SKM-1 treated with dmso at 0.1 percent for 144 hours (cell line): ENCODE measurements around the gene KCNK1.

ENCODE experiments used
- DNase-seq: peaks from one replicate; lab custom pipeline; 2025; ENCODE audit not compliant: unreplicated experiment; lab: John Stamatoyannopoulos, UW

The KCNK1 gene

GRCh38 chr1:233613252-233614172 is at the start of gene KCNK1:
Gene KCNK1, plus strand, starts transcription at chr1:233614106. Its CDS starts 66 bp downstream, at chr1:233614172.
- peak; percentile 15 for DNase-seq

DNA sequence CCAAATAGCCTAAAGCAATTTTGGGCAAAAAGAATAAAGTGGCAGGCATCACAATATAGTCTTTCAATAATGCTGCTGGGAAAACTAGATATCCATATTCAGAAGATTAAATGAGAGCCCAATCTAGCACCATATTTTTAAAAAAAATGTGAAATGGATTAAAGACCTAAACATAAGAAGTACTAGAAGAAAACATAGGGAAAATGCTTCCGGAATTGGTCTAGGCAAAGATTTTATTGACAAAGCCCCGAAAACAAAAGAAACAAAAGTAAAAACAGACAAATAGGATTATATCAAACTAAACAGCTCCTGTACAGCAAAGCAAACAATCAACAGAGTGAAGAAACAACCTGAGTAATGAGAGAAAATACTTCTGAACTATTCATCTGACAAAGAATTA is 48.6 kb upstream of the KCNK1 start:
- no peak for DNase-seq

GRCh38 chr1:233566886-233567285 is 47.0 kb upstream of the KCNK1 start:
- DNase-seq, result no peak

- DNase-seq, result no peak
Observed at GRCh38 chr1:233569636-233570035, 44.3 kb upstream of the KCNK1 start.

- no peak for DNase-seq
Observed at GRCh38 chr1:233570216-233570615, 43.7 kb upstream of the KCNK1 start.

GRCh38 chr1:233570706-233571105 is 43.2 kb upstream of the KCNK1 start:
- DNase-seq, result no peak

- DNase-seq, result no peak
Observed at GRCh38 chr1:233572896-233573295, 41.0 kb upstream of the KCNK1 start.

GRCh38 chr1:233575450-233575849 is 38.5 kb upstream of the KCNK1 start:
- no peak for DNase-seq

- DNase-seq, result no peak
Observed at GRCh38 chr1:233582439-233582838, 31.5 kb upstream of the KCNK1 start.

DNA sequence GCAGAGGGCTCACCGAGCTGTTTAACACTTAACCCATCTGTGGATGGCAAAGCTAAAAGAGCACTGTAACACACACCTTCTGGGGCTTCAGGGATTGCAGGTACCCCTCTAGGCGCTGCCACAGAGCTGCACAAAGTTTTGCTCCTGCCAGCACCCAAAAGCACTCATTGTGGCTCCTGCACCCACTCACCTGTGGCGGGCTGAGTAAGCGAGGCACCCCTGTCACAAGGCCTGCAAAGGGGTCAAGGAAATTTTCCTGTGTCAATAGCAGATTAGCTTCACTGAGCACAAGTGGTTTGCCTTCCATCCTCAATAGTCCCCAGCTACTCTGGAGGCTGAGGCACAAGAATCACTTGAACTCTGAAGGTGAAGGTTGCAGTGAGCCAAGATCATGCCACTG is 29.5 kb upstream of the KCNK1 start:
- no peak for DNase-seq

- no peak for DNase-seq
Observed at GRCh38 chr1:233584931-233585330, 29.0 kb upstream of the KCNK1 start.

GRCh38 chr1:233586301-233586700 is 27.6 kb upstream of the KCNK1 start:
- no peak for DNase-seq

GRCh38 chr1:233587196-233587595 is 26.7 kb upstream of the KCNK1 start:
- DNase-seq, result no peak

- DNase-seq, result no peak
Observed at GRCh38 chr1:233587958-233588799, 25.7 kb upstream of the KCNK1 start.

DNA sequence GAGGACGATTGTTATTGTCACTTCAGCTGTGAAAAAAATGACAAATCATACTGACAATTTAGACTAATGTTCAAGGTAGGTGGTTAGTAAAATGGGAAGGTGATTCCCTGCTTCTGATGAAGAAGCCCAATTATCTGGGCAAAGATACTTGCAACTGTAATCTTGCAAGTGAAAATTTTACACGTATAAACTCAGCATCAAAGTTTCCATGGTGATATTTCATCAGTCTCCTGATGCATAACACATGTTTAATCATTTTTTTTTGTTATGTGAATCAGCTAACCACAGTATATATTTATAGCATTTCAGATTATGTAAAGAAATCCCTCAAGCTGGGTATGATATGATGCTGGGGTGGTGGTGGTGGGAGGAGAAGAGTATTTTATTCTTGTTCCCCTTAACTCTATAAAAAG is 16.4 kb upstream of the KCNK1 start:
- DNase-seq, result no peak

DNA sequence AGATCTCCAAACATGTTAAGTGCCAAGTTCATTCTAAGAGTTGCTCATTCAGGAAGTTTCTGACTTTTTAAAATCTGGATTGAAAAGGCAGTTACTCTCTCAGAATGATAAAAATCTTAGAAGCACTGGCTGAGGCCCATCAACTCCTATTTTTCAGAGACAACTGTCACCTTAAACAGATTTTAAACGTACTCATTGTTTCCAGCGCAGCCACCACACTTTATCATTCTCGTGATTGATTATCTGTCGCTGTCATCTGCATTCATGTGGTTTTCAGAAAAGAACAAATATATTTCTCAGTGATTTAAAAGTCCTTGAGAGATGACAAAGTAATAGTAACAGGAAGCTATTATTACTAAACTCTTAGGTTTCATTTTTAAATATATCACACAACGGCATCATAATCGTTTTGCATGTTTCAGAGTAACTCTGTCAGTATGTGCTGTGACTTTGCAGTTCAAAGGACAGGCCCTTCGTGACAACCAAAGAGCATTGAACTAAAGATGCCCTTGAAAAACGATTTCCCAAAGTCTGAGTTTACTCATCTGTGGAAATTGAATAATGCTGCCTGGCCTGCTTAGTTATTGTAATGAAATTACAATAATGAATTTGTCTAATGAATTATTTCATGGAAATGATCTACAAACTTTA is 14.9 kb upstream of the KCNK1 start:
- no peak for DNase-seq

- no peak for DNase-seq
Observed at GRCh38 chr1:233599542-233600073, 14.3 kb upstream of the KCNK1 start.

- DNase-seq, result no peak
Observed at GRCh38 chr1:233600488-233600887, 13.4 kb upstream of the KCNK1 start.

- DNase-seq, result no peak
Observed at GRCh38 chr1:233603478-233603877, 10.4 kb upstream of the KCNK1 start.

- DNase-seq, result no peak
Observed at GRCh38 chr1:233605205-233605604, 8.7 kb upstream of the KCNK1 start.

- no peak for DNase-seq
Observed at GRCh38 chr1:233606813-233607212, 7.1 kb upstream of the KCNK1 start.
